Limb (tissue), 2 donors: Measurements from ENCODE around the gene CLECL1.

ENCODE experiments used
- DNase-seq, 2 donors: peaks; one replicate each; pipeline ENCODE4 v3.0.0-alpha.2; 2016; ENCODE audit errors: extremely low spot score in 2 of 2

CLECL1 gene

DNA sequence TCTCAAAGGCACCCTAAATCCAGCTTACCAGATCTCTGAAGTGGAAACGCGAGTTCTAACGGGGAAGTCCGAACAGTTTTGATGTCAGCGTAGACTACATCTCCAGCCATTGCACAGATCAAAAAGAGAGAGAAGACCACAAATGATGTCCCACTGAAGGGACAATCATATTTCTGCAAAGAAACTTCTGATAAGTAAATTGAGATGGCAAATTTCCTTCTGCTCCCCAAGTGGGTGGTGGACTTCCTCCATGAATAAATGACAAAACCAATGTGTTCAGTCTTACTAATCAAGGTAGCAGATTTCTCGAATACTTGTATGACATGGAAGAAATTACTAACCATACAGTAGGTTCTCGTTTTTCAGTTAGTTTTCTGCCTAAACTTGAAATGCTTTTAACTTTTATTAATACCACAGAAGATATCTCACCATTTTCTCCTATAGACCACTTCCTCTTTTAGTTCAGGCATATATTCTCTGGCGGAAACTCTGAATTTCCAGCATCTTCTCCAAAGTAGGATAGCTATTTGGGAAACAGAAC, at the start of gene CLECL1:
TSS of gene CLECL1 (minus strand) at position 177 of the 541 bp plus-strand sequence.
- no peak for DNase-seq

DNA sequence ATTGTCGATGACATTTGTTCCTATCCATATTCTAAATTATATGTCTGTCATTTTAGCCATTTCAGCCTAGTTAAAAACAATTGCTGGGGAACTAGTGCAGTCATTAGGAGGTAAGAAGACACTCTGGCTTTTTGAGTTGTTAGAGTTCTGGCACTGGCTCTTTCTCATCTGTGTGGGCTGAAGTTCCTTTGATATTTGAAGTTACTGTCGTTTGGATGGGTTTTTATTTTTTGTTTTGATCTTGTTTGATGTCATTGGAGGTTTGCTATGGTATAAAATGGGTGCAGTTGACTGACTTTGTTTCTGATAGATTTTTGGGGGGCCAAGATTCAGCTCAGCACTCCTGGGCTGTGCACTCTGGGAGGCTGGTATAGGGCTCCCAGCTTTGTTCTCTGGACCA, 48.5 kb upstream of the CLECL1 start:
- no peak for DNase-seq

- no peak for DNase-seq
These were observed 46.3 kb upstream of the CLECL1 start for GRCh38 chr12:9779209-9779608.

- DNase-seq, result no peak
These were observed 43.9 kb upstream of the CLECL1 start for GRCh38 chr12:9776781-9777180.

- DNase-seq, result no peak
These were observed 40.5 kb upstream of the CLECL1 start for GRCh38 chr12:9773216-9773877.

DNA sequence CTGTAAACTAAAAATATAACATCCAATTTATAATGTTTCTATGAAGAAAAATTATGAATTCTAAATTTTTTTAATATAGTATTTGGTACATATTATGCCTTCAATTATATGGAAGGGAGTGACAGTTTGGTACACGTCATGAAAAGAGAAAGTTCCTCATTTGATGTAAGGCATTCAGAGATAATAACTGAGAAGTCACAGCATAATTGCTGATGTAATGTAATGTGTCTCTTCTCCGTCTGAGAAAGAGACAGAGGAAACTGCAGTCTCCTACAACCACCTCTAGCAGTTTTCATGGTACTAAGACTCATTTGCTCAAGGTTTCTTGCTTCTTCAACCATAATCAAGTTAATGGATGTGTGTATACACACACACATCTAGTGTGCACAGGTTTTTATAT, 30.1 kb upstream of the CLECL1 start:
- DNase-seq, result no peak

- no peak for DNase-seq
These were observed 29.5 kb upstream of the CLECL1 start for GRCh38 chr12:9762369-9762768.

DNA sequence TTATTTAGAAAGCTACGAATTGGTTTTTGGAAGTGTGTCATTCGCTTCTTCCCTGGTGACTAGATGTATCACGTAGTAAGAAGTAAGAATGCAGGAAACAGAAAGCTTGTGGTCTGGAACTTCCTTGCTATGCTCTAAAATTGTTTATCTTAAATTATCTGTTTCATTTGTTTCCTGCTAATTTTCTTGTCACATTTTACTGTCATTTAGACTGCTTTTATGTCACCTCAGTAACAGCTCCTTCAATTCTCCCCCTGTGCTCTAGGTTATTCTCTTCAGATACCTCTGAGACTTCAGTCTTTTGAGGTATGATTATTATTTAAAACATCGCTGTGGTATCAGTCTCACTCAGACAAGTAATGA, 28.5 kb upstream of the CLECL1 start:
- DNase-seq, result no peak

- no peak for DNase-seq
These were observed 28.0 kb upstream of the CLECL1 start, which contains the start of gene CD69 for GRCh38 chr12:9760699-9761418. Gene CD69 (minus strand): TSS chr12:9760901. CDS start chr12:9760820, 81 bp downstream.

- no peak for DNase-seq
These were observed 27.2 kb upstream of the CLECL1 start for GRCh38 chr12:9760120-9760519.

DNA sequence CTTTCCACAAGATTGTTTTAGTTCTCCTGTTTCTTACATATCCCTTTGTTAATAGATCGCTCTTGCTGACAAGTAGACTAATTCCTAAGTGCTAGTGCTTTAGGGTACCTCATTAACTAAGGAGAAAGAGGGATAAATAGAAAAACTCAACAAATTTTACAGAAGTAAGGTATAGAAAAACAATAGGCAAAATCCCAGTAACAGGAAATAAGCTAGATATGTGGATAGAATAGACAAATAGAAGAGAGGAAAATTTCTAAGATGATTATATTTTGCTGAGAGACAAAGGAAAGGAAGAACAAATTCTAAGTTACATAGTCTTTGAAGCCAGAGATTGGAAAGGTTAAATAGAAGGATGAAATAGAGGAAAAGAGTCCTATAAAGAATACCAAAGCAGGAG, 26.8 kb upstream of the CLECL1 start:
- DNase-seq, result no peak

DNA sequence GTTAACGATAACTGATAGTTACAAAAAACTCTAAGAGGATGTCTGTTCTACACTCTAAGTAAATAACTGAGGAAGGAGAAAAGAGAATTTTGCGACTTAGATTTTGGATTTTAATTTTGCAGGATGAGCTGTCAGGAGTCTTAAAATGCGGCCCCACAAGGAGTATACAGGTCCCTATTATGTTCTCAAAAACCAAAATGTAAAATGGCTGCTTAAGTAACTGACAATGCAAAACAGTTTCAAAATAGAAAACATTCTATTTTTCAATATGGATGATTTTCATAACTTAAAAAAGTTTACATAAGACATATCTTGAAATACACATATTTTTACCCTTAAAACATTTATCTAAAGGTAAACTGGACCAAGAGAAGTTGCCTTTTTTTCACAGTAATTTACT, 25.2 kb upstream of the CLECL1 start:
- DNase-seq, result no peak

DNA sequence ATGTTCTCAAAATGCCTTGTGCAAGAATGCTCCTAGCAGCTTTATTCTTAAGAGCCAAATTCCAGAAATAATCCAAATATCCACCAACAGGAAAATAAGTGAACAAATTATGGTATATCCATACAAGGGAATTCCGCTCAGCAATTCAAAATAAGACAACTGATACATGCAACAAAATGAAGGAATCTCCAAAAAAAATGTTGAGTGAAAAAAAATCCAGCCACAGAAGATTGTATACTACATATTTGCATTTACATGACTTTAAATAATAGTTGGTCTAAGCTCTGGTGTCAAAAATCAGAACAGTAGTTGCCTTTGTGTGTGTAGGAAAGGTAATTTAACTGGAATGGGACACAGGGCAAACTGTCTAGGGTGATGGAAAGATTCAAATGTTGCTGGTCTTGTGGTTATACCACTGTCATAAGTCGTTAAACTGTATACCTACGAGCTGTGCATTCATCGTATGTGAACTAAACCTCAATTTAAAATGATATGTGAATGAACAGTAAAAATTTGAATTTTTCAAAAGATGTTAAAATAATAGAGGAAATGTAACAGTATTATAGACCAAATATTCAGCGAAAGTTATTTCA, 24.6 kb upstream of the CLECL1 start:
- no peak for DNase-seq

- DNase-seq, result no peak
These were observed 23.8 kb upstream of the CLECL1 start for GRCh38 chr12:9756706-9757105.

GRCh38 chr12:9756170-9756569, 23.3 kb upstream of the CLECL1 start:
- no peak for DNase-seq

DNA sequence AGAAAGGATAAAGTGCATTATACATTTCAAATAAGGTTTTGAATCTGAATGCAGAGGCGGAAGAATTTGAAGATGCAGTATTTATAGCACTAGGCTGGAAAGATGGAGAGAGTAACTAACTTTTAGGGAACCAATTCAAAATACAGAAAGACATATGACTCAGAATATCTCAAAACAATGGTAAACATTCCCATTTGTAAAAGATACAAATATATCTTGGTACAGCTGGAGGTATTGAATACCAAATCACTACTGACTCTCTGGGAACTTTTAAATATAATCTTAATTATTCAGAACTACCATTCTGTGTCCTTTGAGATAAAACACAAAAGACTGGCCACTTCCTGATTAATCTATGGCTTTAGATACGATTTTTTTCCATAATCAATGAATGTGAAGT, 22.7 kb upstream of the CLECL1 start:
- no peak for DNase-seq

DNA sequence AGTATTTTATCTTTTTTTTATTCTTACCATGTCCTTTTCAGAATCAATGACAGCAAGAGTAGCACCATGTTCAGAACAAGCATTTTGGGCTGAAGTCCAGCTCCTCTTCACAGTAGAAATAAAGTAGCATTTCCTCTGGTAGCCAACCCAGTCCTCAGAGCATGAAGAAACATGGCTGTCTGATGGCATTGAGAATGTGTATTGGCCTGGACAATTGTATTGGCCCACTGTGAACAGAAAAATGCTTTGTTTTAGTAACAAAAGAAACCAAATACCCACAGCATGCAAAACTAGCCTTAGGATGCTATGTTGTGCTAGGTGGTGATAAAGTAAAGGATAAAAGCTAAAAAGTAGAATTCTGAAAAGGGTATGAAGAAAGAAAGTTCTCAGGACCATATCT, 22.1 kb upstream of the CLECL1 start:
- DNase-seq, result no peak

- no peak for DNase-seq
These were observed 21.4 kb upstream of the CLECL1 start for GRCh38 chr12:9754099-9754927.

- no peak for DNase-seq
These were observed 20.6 kb upstream of the CLECL1 start for GRCh38 chr12:9753498-9753897.

- DNase-seq, result no peak
These were observed 20.2 kb upstream of the CLECL1 start for GRCh38 chr12:9753073-9753472.

- DNase-seq, result no peak
These were observed 19.4 kb upstream of the CLECL1 start for GRCh38 chr12:9752145-9752933.
